ENCODE data around the gene MPST. TPM values are rescaled to one million over a fixed set of nuclear protein-coding genes. Genes with fewer than 3 reads are reported as not detected.

MPST gene
- 40.7 and 51.2 TPM in 2 replicates for total RNA-seq (2022)
- percentile 62 among the genes with signal in this experiment for Bru-seq, nascent RNA
- percentile 66 among the genes with signal in this experiment for BruChase-seq, experiment 1, labeled RNA remaining after a 6-hour chase
- percentile 70 among the genes with signal in this experiment for BruChase-seq, experiment 2, labeled RNA remaining after a 2-hour chase
- long read RNA-seq, transcript MPST-206 (3 exons, 1,331 nt) = major isoform, 88 of 169 reads
- long read RNA-seq, transcript MPST-201 (4 exons, 1,504 nt) = minor isoform, 6 of 169 reads
- long read RNA-seq, transcript MPST-203 (3 exons, 1,345 nt) = minor isoform, 46 of 169 reads
- long read RNA-seq, partial matches to known transcripts = 16 of 169 reads
- long read RNA-seq, other reads (novel, unspliced or antisense) = 13 of 169 reads

GRCh38 chr22:37019309-37020191 is at the start of gene MPST, which contains the start of gene TST:
Gene MPST, plus strand, starts transcription at chr22:37019742. Its CDS starts 95 bp downstream, at chr22:37019837.
Gene TST, minus strand, starts transcription at chr22:37019447. Its CDS starts 715 bp downstream, at chr22:37018732.
- peak within 1 kb of the TSS; percentile 91 for H3K4me3 Mint-ChIP-seq (ENCODE audit: unreplicated experiment)
- H3K27me3 Mint-ChIP-seq (ENCODE audit: insufficient read depth, unreplicated experiment) = no peaks in the 10 kb centered on the region
- POLR2A ChIA-PET = interaction anchor here (0.5 to 5.6 kb wide), 16 partner anchors 9 to 490 kb away, joined by 3 to 95 read pairs (median 6); partner anchors contain the start of genes EIF3D and IFT27
- intact Hi-C loops (cut with micrococcal nuclease) = no loop called here
- BruUV-seq (replicated peaks) = no TSS peak
- TF ChIP-seq, protein P1, sequence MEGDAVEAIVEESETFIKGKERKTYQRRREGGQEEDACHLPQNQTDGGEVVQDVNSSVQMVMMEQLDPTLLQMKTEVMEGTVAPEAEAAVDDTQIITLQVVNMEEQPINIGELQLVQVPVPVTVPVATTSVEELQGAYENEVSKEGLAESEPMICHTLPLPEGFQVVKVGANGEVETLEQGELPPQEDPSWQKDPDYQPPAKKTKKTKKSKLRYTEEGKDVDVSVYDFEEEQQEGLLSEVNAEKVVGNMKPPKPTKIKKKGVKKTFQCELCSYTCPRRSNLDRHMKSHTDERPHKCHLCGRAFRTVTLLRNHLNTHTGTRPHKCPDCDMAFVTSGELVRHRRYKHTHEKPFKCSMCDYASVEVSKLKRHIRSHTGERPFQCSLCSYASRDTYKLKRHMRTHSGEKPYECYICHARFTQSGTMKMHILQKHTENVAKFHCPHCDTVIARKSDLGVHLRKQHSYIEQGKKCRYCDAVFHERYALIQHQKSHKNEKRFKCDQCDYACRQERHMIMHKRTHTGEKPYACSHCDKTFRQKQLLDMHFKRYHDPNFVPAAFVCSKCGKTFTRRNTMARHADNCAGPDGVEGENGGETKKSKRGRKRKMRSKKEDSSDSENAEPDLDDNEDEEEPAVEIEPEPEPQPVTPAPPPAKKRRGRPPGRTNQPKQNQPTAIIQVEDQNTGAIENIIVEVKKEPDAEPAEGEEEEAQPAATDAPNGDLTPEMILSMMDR (IDR thresholded peaks at IDR 0.05; ENCODE audit: unreplicated experiment) = no peak
- DNase-seq (ENCODE audit: unreplicated experiment) = peak; percentile 62
- peaks cover 22% of the 10 kb centered on the region for H3K4me1 Mint-ChIP-seq (ENCODE audit: insufficient read depth, unreplicated experiment)
- H3K9me3 Mint-ChIP-seq (ENCODE audit: unreplicated experiment) = no peaks in the 10 kb centered on the region
- CTCF ChIA-PET = interaction anchor here (0.6 to 2.0 kb wide), 11 partner anchors 11 to 282 kb away, joined by 3 to 11 read pairs (median 4); no protein-coding TSS in a partner anchor
- H3K27ac Mint-ChIP-seq (ENCODE audit: low read depth, unreplicated experiment) = peak within 1 kb of the TSS; percentile 88
- H3K36me3 Mint-ChIP-seq (ENCODE audit: insufficient read depth, unreplicated experiment) = peaks cover 6% of the 10 kb centered on the region

- no TSS peak for BruUV-seq (replicated peaks)
- no peak overlapping the region for H3K27ac Mint-ChIP-seq (ENCODE audit: low read depth, unreplicated experiment)
- TF ChIP-seq, protein P1 (IDR thresholded peaks at IDR 0.05; ENCODE audit: unreplicated experiment) = no peak
- ChIA-PET POLR2A (no interaction called here), CTCF (interaction anchor here (1.0 to 2.3 kb wide), 5 partner anchors 98 to 418 kb away, joined by 3 to 7 read pairs (median 4); no protein-coding TSS in a partner anchor)
- no peaks in the 10 kb centered on the region for H3K36me3 Mint-ChIP-seq (ENCODE audit: insufficient read depth, unreplicated experiment)
- no peaks in the 10 kb centered on the region for H3K4me1 Mint-ChIP-seq (ENCODE audit: insufficient read depth, unreplicated experiment)
- H3K27me3 Mint-ChIP-seq (ENCODE audit: insufficient read depth, unreplicated experiment) = peaks cover 11% of the 10 kb centered on the region
- DNase-seq (ENCODE audit: unreplicated experiment) = no peak
- intact Hi-C loops (cut with micrococcal nuclease) = no loop called here
- no peaks in the 10 kb centered on the region for H3K9me3 Mint-ChIP-seq (ENCODE audit: unreplicated experiment)
- H3K4me3 Mint-ChIP-seq (ENCODE audit: unreplicated experiment) = no peak overlapping the region
Observed at GRCh38 chr22:36971341-36972125, 48.0 kb upstream of the MPST start.

- H3K27me3 Mint-ChIP-seq (ENCODE audit: insufficient read depth, unreplicated experiment) = no peaks in the 10 kb centered on the region
- no TSS peak for BruUV-seq (replicated peaks)
- CTCF ChIA-PET = interaction anchor here (0.7 to 7.5 kb wide), 16 partner anchors 14 to 1677 kb away, joined by 3 to 73 read pairs (median 6); partner anchors contain the start of gene TOM1
- POLR2A ChIA-PET = interaction anchor here (0.6 to 0.9 kb wide), 2 partner anchors 89 to 117 kb away, joined by 3 to 5 read pairs; no protein-coding TSS in a partner anchor
- H3K4me3 Mint-ChIP-seq (ENCODE audit: unreplicated experiment) = no peak overlapping the region
- intact Hi-C loops (cut with micrococcal nuclease) = no loop called here
- peaks cover 10% of the 10 kb centered on the region for H3K4me1 Mint-ChIP-seq (ENCODE audit: insufficient read depth, unreplicated experiment)
- TF ChIP-seq, protein P1 (IDR thresholded peaks at IDR 0.05; ENCODE audit: unreplicated experiment) = no peak
- H3K9me3 Mint-ChIP-seq (ENCODE audit: unreplicated experiment) = no peaks in the 10 kb centered on the region
- no peaks in the 10 kb centered on the region for H3K36me3 Mint-ChIP-seq (ENCODE audit: insufficient read depth, unreplicated experiment)
- H3K27ac Mint-ChIP-seq (ENCODE audit: low read depth, unreplicated experiment) = no peak overlapping the region
- no peak for DNase-seq (ENCODE audit: unreplicated experiment)
Observed at GRCh38 chr22:36976606-36977005, 42.9 kb upstream of the MPST start.

Measured in MCF 10A (cell line).